Heart left ventricle (tissue), 13 donors: ENCODE measurements around the gene NBAS.
"Not testable (repeated sequence)": the region's sequence is repeated elsewhere in the genome, so short reads cannot be mapped to it uniquely, and the experiment has no call there.

Experiments
- CTCF ChIP-seq, 12 donors: fragments of 200-600 bp; sonication (generic) in 4 of 12; IDR thresholded peaks; one replicate each; pipeline versions ENCODE4 v1.5.0 to v1.8.0; 2018 to 2022; ENCODE audit warnings: antibody characterized with exemption in 12 of 12, mild to moderate bottlenecking in 5 of 12
- POLR2A ChIP-seq, 2 donors: fragments of 450-650 bp; IDR thresholded peaks; one replicate each; pipeline ENCODE4 v1.6.1; 2017; ENCODE audit warnings: antibody characterized with exemption in 2 of 2, mild to moderate bottlenecking in 2 of 2, moderate library complexity in 2 of 2
- donor health status: ischemic (EF 13 %, LVEDD 7.1; RV severe dilation, severe dysfunction).
- donor health status: DM: no; HTN: yes; CAD: no.
- donor health status: DM: no; HTN: no; CAD: no.
- donor health status: ischemic (EF 25% LVEDD 6.9; RV normal size, moderate dysfunction).
- donor health status: ischemic (EF 25% LVEDD 5.7; RV mildly dilated, moderate dysfunction).
- donor health status: ischemic (EF 35%, LVEDD 5.7; RV mildly dilated, moderate dysfunction).
- donor health status: nonischemic (EF 11% LVEDD 7.7; RV severe dilation, severe dysfunction).
- donor health status: DM: yes; HTN: yes; CAD: no.
- donor health status: PGD.
- donor health status: ischemic (EF 29% LVEDD 5.4; RV normal size, mild dysfunction).
- donor health status: nonischemic (EF 23%, LVEDD 6.1; RV moderate dilation, normal function).

GRCh38 chr2:15250946-15251345 lies 310.2 kb downstream of the NBAS start:
- not testable (repeated sequence) for TF ChIP-seq CTCF, POLR2A (IDR thresholded peaks at IDR 0.05)
